Muscle of leg (tissue), 11 donors: ENCODE results near the gene TCEANC. TPM values are rescaled to one million over a fixed set of nuclear protein-coding genes. Genes with fewer than 3 reads are reported as not detected.
A peak's percentile ranks its signal among the peaks of the same experiment; 100 is the strongest.

Experiments
- DNase-seq: peaks from one replicate; pipeline ENCODE4 v3.0.0; 2013
- H3K27ac ChIP-seq: one replicate; pipeline ENCODE4 v1.5.1; 2013; ENCODE audit warnings: mild to moderate bottlenecking, low read length, control low read depth
- H3K27me3 ChIP-seq: one replicate; pipeline ENCODE4 v1.6.1; 2013; ENCODE audit warnings: low read length; ENCODE audit not compliant: control insufficient read depth, insufficient read depth
- H3K36me3 ChIP-seq: one replicate; pipeline ENCODE4 v1.6.1; 2013; ENCODE audit warnings: low read length; ENCODE audit not compliant: control insufficient read depth, insufficient read depth
- H3K4me1 ChIP-seq: one replicate; pipeline ENCODE4 v1.6.1; 2013; ENCODE audit warnings: low read length; ENCODE audit not compliant: control insufficient read depth, insufficient read depth
- H3K4me3 ChIP-seq: one replicate; pipeline ENCODE4 v1.5.1; 2013; ENCODE audit warnings: low read length, control low read depth
- H3K9me3 ChIP-seq: replicated peaks from 2 replicates; pipeline ENCODE4 v1.6.1; 2013; ENCODE audit warnings: low read depth, low read length; ENCODE audit not compliant: control insufficient read depth
- WGBS: methylation state at CpG from one replicate; pipeline ENCODE4 v1.1.5; 2013; ENCODE audit warnings: missing lambda C conversion rate; ENCODE audit not compliant: insufficient coverage; 5-methylcytosine and 5-hydroxymethylcytosine counted together
- polyA plus RNA-seq, 8 donors: library from polyadenylated mRNA; unstranded; fragments of 120-200 nt; gene quantifications; one replicate each; pipeline versions ENCODE4 v1.2.1 to v1.2.3, GENCODE V29; 2013; ENCODE audit warnings: inconsistent platforms in 1 of 8, low replicate concordance in 1 of 8; ENCODE audit not compliant: insufficient read length in 8 of 8, insufficient read depth in 1 of 8
- total RNA-seq: library from RNA; stranded (reverse); fragments of 120-200 nt; gene quantifications from one replicate; pipeline ENCODE4 v1.2.4, GENCODE V29; 2013

TCEANC gene
- total and polyA plus RNA-seq, 9 donors = 3.3 to 9.0 (median 4.4) TPM

DNA sequence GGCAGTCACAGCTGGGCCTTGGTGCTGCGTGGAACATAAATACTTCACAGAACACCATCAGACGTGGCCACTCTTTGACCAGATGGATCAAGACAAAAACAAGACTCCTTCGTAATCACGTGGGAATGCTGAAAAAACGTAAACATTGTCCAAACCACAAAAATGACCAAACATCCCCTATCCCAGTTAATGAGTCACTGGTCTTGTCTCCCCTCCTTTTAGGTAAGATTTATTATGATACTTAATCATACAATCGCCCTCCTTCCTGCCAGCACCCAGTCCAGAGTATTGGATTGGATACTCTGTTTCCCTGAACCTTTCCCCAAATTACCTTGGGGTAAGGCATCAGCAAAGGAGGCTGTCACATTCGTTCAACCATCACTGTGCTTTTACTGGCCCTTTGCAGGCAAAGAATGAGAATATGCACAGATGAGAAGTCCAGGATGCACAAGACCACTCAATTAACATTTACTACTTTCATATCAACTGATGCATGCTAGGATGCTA lies 601 bp upstream of the TCEANC start:
- 50% methylated on average over 1 of the region's 7 CpGs for whole genome bisulfite sequencing
- no peak for DNase-seq
- Histone ChIP-seq H3K36me3 (peaks cover 6% of the 10 kb centered on the region), H3K27ac (peak overlapping the region; percentile 83), H3K9me3 (no peaks in the 10 kb centered on the region), H3K4me1 (peaks cover 13% of the 10 kb centered on the region), H3K27me3 (peaks cover 31% of the 10 kb centered on the region), H3K4me3 (peak overlapping the region; percentile 41)

DNA sequence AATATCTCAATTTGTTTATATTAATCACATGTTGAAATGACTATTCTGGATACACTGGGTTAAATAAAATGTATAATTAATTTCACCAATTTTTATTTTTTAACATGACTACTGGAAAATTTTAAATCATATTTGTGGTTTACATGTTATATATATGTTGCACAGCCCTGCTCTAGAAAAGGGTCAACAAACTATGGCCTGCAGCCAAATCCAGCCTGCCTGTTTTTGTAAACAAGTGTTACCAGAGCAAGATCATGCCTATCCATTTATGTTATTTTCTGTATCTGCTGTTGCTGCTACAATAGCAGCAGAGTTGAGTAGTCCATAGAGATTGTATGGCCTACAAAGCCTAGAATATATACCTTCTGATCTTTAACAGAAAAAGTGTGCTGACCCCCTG lies 1.2 kb downstream of the TCEANC start:
- H3K27ac ChIP-seq = peak overlapping the region; percentile 98
- no peak overlapping the region for H3K4me3 ChIP-seq
- H3K36me3 ChIP-seq = peaks cover 6% of the 10 kb centered on the region

DNA sequence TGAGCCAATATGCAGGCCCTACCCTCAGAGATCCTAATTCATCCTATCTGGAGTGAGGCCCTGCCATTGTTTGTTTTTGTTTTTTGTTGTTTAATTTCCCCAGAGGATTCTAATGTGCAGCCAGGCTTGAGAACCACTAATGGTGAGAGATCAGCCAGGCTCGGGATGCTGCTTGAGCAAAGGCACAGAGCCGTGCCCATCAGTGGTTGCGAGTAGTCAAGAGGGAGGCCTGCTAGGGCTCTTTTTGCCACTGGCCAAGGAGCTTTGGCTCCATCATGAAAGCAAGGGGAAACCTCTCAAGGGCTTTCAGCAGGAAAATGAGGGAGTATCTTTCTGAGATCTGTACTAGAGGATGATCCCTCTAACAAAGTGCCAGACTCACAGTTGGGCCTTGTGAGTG lies 2.7 kb downstream of the TCEANC start:
- WGBS = 65% methylated on average over 2 of the region's 3 CpGs
- peaks cover 8% of the 10 kb centered on the region for H3K36me3 ChIP-seq
- no peak for DNase-seq
- no peak overlapping the region for H3K27ac ChIP-seq
- H3K27me3 ChIP-seq = peaks cover 27% of the 10 kb centered on the region
- H3K9me3 ChIP-seq = no peaks in the 10 kb centered on the region
- no peak overlapping the region for H3K4me3 ChIP-seq
- H3K4me1 ChIP-seq = peaks cover 6% of the 10 kb centered on the region

More for the DNA sequence above, 1.2 kb downstream of the TCEANC start:
- peaks cover 9% of the 10 kb centered on the region for H3K4me1 ChIP-seq
- no peaks in the 10 kb centered on the region for H3K9me3 ChIP-seq
- no peak for DNase-seq
- peaks cover 30% of the 10 kb centered on the region for H3K27me3 ChIP-seq

DNA sequence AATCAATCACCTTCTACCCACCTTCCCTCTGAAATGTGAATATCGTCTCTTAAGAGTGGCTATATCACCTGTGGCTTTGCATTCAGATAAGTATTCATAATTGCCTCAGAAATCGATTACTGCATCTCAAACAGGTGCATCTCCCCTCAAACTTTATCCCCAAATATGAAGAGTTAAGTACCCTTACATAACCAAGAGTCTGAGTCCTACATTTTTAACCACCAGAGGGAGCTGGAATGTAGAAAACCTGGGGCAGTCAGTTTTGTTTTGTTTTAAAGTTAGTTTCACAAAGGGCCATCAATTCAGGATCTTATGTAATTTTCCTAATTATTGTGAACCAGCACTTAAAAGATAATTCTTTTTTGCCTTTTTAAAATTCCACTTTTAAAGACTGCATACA lies 5.7 kb downstream of the TCEANC start:
- Histone ChIP-seq H3K4me3 (no peak overlapping the region), H3K27ac (no peak overlapping the region), H3K27me3 (peaks cover 24% of the 10 kb centered on the region), H3K36me3 (peaks cover 14% of the 10 kb centered on the region), H3K4me1 (no peaks in the 10 kb centered on the region), H3K9me3 (no peaks in the 10 kb centered on the region)
- DNase-seq = peak; percentile 78
- no CpG with 5 or more reads among the region's 2 CpGs for WGBS

DNA sequence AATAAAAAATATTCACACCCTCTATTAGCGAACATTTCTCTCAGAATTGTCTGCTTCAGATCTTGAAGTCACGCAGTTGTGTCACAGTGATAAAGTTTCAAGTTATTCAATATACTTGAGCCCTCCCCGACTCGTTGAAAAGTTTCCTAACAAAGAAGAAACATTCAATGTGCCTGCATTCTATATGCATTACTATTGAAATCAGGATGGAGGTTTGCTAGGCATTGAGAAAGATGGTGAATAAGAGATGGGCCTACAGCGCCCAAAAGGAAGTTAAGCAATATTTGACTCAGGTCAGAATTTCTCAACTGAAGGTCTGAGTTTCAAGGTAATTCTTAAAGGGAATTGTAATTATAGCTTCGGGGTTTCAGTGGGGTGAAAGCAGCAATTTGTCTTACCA lies 6.1 kb downstream of the TCEANC start:
- no peak overlapping the region for H3K27ac ChIP-seq
- no peak overlapping the region for H3K4me3 ChIP-seq
- H3K27me3 ChIP-seq = peaks cover 24% of the 10 kb centered on the region
- H3K4me1 ChIP-seq = no peaks in the 10 kb centered on the region
- no peaks in the 10 kb centered on the region for H3K9me3 ChIP-seq
- DNase-seq = no peak
- H3K36me3 ChIP-seq = peaks cover 14% of the 10 kb centered on the region
- no CpG with 5 or more reads among the region's 6 CpGs for WGBS

DNA sequence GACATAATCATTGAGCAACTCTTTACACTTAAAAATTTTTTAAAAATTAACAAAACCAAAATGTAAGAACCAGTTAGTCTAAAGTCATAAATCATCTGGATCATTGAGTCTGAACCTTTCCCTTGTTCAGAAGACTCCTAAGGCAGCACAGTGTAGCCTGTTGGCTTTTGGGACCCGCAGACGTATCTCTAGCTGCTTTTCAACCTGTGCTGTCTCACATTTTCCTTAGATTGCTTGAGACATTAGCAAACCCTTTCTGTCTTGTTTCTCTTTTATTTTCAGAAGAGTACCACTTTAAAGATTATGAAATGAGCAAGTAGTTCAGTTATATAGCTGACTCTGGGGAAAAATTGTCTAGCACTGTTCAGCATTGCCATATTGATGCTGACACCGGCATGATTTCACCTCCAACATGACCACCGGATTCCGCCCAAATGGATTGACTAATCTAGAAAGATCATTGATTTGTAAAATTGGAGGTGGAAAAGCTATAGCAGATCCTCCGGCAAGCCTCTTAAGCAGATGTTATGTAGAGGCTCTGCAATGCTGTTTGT lies 8.9 kb downstream of the TCEANC start:
- DNase-seq = peak; percentile 38
- Histone ChIP-seq H3K36me3 (peaks cover 8% of the 10 kb centered on the region), H3K9me3 (no peaks in the 10 kb centered on the region), H3K4me3 (peak overlapping the region; percentile 10), H3K27me3 (peaks cover 21% of the 10 kb centered on the region), H3K4me1 (no peaks in the 10 kb centered on the region), H3K27ac (peak overlapping the region; percentile 80)
- 69% methylated on average over 4 of the region's 6 CpGs for WGBS

DNA sequence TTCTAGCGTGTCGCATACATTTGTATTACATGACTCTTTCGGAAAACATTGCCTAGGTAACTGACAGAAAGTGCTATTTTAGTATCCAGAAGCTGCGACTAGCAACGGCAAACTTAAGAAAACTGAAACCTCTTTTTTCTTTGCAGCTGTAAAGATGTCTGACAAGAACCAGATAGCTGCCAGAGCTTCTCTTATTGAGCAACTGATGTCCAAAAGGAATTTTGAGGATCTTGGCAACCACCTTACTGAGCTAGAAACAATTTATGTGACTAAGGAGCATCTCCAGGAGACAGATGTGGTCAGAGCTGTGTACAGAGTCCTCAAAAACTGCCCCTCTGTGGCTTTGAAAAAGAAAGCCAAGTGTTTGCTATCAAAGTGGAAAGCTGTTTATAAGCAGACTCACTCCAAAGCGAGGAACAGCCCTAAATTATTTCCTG lies 9.4 kb downstream of the TCEANC start:
- peaks cover 25% of the 10 kb centered on the region for H3K27me3 ChIP-seq
- no peaks in the 10 kb centered on the region for H3K4me1 ChIP-seq
- peaks cover 8% of the 10 kb centered on the region for H3K36me3 ChIP-seq
- no peaks in the 10 kb centered on the region for H3K9me3 ChIP-seq
- H3K4me3 ChIP-seq = peak overlapping the region; percentile 10
- H3K27ac ChIP-seq = peak overlapping the region; percentile 80
- peak; percentile 88 for DNase-seq
- WGBS = 47% methylated on average over 5 of the region's 6 CpGs

DNA sequence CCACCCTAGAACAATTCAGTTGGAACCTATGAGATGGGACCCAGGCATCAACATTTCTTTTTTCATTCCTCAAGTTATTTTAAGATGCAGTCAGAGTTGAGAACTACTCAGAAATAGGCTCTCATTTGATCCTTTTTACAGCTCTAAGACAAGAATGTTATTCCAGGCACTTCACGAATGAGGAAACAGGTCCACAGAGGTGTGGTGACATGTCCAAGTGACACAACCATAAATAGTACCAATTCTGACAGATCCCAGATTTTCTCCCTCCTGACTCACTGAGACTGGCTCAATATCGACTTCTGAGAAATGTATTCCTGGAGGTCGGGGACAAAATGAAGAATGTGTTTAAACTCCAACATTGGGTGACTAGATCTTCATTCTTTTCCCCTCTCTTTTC lies 11.1 kb downstream of the TCEANC start:
- peaks cover 32% of the 10 kb centered on the region for H3K27me3 ChIP-seq
- no peak overlapping the region for H3K4me3 ChIP-seq
- no peak for DNase-seq
- H3K4me1 ChIP-seq = no peaks in the 10 kb centered on the region
- no peaks in the 10 kb centered on the region for H3K9me3 ChIP-seq
- no peak overlapping the region for H3K27ac ChIP-seq
- WGBS = 60% methylated on average over 1 of the region's 3 CpGs
- peaks cover 10% of the 10 kb centered on the region for H3K36me3 ChIP-seq

DNA sequence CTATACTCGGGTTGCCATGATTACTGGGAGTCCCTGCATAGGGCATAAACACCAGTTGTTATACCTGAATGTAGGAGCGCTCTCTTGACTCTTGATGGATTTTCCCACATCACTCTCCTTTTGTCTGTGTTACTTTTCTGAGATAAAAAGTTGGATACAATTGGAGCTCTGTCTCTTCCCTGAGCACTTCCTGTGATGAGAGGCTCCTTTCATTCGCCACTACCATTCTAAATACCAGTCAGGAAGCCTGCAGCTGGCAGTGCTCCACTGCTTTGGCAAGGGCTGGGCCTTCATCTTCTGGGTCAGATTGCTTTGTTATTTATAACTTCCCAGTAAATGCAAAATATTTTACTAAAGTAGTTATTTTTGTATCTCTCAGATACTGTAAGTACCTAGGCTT lies 13.9 kb downstream of the TCEANC start:
- peaks cover 8% of the 10 kb centered on the region for H3K36me3 ChIP-seq
- H3K9me3 ChIP-seq = no peaks in the 10 kb centered on the region
- no peak overlapping the region for H3K4me3 ChIP-seq
- 60% methylated on average over 1 of the region's 3 CpGs for WGBS
- no peak overlapping the region for H3K27ac ChIP-seq
- DNase-seq = no peak
- H3K27me3 ChIP-seq = peaks cover 38% of the 10 kb centered on the region
- H3K4me1 ChIP-seq = no peaks in the 10 kb centered on the region

DNA sequence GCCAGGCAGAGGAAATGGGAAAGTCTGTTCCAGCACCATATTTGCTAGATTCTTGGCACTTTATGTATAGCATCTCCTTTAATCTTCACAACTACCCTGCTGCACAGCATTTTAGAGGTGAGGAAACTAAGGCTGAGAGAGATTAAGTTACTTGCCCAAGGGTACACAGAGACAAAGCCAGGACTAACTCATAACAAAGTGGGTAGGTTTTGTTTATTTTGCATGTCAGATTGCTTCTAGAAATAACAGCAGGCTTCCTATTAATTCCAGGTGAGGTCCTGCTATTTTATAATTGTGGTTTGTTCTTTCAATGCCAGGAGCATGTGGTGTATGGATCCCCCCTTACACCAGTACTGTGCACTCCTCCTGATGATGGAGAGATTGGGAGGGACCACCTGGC lies 15.0 kb downstream of the TCEANC start:
- Histone ChIP-seq H3K4me3 (no peak overlapping the region), H3K36me3 (peaks cover 6% of the 10 kb centered on the region), H3K9me3 (no peaks in the 10 kb centered on the region), H3K4me1 (no peaks in the 10 kb centered on the region), H3K27me3 (peaks cover 33% of the 10 kb centered on the region), H3K27ac (no peak overlapping the region)
- no peak for DNase-seq

DNA sequence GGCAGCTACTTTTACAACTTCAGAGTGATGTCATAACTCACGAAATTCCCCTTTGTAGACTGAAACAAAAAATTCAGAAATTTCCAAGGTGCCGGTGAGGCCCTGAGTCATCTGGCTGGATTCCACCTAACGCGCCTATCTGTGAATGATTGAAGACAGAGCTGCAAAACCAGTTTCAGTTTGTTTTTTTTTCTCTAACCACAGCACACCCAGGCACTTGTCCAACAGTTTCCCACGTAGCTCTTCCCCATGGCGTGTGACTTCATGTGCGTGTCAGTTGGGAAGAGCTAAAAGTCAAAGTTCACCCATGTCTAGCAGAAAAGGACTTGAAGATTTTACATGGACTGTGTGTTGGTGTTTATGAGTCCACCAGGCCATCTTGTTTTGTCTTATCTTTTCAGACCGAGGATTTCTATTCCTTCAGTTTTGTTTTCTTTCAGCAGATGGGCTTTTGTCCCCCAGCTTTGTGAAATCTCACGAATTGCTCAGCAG lies 16.4 kb downstream of the TCEANC start:
- DNase-seq = no peak
- Histone ChIP-seq H3K4me3 (no peak overlapping the region), H3K9me3 (no peaks in the 10 kb centered on the region), H3K27ac (no peak overlapping the region), H3K36me3 (peaks cover 3% of the 10 kb centered on the region), H3K27me3 (peaks cover 39% of the 10 kb centered on the region), H3K4me1 (no peaks in the 10 kb centered on the region)
- 57% methylated on average over 5 of the region's 9 CpGs for WGBS
